ENCODE data around the gene OTOP2. TPM values are rescaled to one million over a fixed set of nuclear protein-coding genes. Genes with fewer than 3 reads are reported as not detected.

OTOP2 gene
- total and polyA plus RNA-seq, 2 of the 8 experiments (the other 6 are each of a cell fraction or from before 2014, with no cell fraction given): 0.23 TPM; not detected in 1

GRCh38 chr17:74954665-74955421 is 30.8 kb downstream of the OTOP2 start (continued):
- TF ChIP-seq CHD7 (IDR thresholded peaks at IDR 0.05; ENCODE audit: insufficient replicate concordance, low read length): no peak
- no peak for TF ChIP-seq TAF7 (optimal IDR thresholded peaks at IDR 0.05; ENCODE audit: borderline replicate concordance, low read depth, low read length)
- no peak for TF ChIP-seq KDM5A (IDR thresholded peaks at IDR 0.05; ENCODE audit: low read length)
- TF ChIP-seq SP2 (IDR thresholded peaks at IDR 0.05; ENCODE audit: low read length): no peak
